ENCODE measurements around the gene ALPL.
A peak's percentile ranks its signal among the peaks of the same experiment; 100 is the strongest.
"Not testable (repeated sequence)": the region's sequence is repeated elsewhere in the genome, so short reads cannot be mapped to it uniquely, and the experiment has no call there.

The ALPL gene

GRCh38 chr1:21509351-21510112 is at the start of gene ALPL:
ALPL (plus strand) TSS chr1:21509423; CDS start chr1:21554082, 44,659 bp downstream.
- no peak for DNase-seq

DNA sequence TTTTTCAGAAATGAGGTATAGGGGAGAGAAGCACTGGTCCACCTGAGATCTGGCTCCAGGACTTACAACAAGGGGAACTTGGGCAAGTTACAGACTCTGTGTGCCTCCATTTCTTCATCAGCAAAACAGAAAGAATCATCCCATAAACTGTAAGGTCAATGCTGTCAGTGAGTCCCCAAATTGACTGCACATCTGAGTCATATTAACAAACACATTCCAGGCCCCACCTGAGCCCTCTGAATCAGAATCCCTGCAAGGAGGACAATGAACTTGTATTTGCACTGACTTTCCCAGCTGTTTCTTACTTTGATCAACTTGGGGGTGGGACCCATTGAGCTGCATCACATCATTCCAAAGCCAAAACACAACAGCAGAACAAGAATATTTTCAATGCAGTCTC is 44.1 kb upstream of the ALPL start:
- not testable (repeated sequence) for DNase-seq

- DNase-seq: not testable (repeated sequence)
Measured at GRCh38 chr1:21467946-21468345, 41.3 kb upstream of the ALPL start.

GRCh38 chr1:21468599-21468998 is 40.6 kb upstream of the ALPL start:
- no peak for DNase-seq

GRCh38 chr1:21469581-21469980 is 39.6 kb upstream of the ALPL start:
- DNase-seq: no peak

- DNase-seq: no peak
Measured at GRCh38 chr1:21472861-21473260, 36.4 kb upstream of the ALPL start.

- no peak for DNase-seq
Measured at GRCh38 chr1:21478356-21478755, 30.9 kb upstream of the ALPL start.

DNA sequence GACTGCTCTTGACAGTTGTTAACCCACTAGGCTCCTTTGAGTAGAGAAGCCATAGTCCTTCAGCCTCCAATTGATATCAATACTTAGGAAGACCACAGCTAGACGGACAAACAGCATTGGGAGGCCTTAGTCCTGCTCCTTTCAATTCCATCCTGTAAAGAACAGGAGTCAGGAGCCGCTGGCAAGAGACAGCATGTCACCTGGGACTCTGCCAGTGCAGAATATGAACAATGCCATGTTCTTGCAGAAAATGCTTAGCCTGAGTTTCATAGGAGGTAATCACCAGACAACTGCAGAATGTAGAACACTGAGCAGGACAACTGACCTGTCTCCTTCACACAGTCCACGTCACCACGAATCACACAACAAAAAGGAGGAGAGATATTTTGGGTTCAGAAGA is 25.3 kb upstream of the ALPL start:
- not testable (repeated sequence) for DNase-seq

- no peak for DNase-seq
Measured at GRCh38 chr1:21489146-21489545, 20.1 kb upstream of the ALPL start.

DNA sequence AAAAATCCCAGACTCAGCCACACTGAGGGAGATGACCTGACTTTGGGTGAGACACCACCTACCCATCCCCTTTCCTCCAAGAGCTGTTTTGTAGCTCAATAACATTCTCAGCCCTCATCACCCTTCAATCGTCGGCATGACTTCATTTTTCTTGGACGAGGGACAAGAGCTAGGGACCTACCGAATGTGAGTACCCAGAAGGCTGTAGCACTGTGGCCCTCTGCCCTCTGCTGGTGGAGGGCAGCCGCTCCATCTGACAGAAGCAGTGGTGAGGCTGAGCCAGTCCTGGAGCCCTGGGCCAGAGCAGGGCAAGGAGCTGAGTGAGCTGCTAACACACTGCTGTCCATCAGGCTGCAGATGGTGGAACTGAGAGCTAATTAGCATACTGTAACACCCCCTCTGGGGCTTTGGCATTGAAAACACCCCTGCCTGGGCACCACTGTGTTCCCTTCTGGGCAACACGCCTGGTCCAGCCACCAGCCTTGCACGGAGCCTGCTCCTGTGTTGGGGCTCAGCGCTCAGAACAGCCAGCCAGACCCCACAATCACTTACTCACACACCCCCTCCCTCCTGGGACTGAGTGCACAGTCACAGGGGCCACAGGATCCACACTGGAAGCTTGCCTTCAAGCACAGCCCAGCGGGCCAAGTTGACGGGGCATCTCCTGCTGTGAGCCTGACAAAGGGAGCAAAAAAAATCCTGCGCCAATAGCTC is 18.3 kb upstream of the ALPL start:
- DNase-seq: no peak

DNA sequence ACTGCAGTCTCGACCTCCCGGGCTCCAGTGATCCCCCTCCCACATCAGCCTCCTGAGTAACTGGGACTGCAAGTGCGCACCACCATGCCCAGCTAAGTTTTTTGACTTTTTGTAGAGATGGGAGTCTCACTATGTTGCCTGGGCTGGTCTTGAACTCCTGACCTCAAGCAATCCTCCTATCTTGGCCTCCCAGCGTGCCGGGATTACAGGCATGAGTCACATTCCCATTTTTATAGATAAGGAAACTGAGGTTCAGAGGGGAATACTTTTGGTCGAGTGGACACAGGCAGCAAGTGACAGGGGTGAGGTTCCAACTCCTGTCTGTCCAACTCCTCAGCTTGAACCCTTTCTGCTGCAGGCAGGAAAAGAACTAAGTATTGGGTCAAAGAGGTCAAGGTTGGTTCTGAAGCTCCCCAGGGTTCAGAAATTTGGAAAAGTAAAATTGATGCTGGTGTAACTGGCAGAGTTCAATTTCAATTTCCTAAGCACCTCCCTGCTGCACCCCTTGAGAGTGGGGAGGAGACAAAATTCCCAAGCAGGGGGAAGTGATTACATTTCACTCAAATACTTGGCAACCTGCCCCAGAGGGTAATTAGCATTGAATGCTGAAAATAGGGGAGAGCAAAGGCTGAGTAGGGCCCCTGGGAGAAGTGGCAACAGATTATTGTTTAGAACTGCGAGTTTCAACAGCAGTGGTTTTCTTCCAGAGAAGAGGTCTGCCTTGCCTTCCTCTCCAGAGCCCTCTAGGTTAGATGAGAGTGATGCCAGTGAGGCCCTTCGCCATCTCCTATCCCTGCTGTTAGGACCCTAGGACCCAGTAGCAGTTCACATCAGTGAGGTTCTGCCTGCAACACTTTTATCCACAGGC is 17.5 kb upstream of the ALPL start:
- no peak for DNase-seq

DNA sequence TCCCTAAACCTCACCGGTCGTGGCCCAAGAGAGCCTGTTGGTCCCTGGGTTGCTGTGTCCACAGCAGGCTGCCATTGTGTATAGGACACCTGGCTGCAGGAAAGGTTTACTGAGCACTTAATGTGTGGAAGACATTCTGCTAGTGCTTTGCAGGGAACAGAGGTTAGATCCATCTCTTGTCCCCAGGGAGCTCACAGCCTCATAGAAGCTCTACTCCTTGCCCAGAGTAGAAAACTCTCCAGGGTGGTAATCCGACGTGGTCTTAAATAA is 16.9 kb upstream of the ALPL start:
- DNase-seq: no peak

- DNase-seq: no peak
Measured at GRCh38 chr1:21494196-21494595, 15.0 kb upstream of the ALPL start.

GRCh38 chr1:21495225-21495820 is 13.9 kb upstream of the ALPL start:
- DNase-seq: no peak

DNA sequence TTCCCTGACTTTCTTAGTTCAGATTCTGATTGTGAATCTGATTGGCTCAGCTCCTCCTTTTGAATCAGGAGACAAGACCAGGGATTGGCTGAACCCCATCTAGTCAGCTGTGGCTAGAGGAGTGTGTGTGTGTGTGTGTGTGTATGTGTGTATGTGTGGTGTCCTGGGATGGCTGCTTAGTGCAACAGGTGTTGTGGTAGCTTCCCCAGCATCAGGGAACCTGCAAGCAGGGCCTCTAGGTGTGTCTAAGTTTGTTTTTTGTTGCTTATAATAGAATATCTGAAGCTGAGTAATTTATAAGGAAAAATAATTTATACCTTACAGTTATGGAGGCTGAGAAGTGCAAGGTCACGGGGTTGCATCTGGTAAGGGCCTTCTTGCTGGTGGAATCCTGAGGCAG is 13.2 kb upstream of the ALPL start:
- DNase-seq: no peak

DNA sequence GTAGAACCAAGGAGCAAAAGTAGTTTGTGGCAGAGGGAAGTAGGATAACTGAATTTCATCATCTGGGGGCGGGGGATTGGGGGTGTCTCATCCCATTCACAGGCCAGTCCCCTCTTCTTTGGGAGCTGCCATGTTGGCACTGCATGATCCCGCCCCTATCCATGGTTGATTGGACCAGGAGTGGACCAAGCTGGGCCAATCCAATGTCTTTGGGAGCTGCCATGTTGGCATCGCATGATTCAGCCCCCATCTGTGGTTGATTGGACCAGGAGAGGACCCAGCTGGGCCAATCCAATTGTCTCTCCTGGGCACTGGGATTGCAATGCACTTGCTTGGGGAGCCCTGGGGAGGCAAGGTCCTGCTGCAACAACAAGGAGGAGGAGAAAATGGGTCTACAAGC is 12.3 kb upstream of the ALPL start:
- no peak for DNase-seq

DNA sequence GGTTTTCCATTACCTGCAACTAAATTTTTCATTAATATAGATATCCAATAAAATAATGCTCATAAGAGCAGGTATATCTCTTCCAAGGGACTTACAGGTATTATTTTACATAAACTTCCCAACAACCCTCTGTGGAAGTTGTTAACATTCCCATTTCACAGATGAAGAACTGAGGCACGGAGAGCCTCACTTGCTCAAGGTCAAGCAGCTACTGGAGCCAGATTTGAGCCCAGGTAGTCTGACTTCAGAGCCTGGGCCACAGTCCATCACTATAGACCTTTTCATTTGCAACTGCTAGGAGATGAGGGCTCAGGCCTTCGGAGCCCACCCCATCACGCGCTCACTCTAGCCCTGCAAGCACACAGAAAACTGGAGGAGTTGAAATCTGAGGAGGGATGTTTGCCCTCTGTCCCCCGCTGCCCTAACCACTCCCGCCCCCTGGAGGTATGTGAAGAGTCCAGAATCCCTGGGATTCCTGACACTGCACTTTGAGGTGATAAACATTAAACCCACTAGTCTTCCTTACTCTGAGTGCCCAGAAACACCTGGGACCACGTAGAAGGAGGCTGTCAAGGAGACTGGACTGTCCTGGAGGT is 11.7 kb upstream of the ALPL start:
- DNase-seq: no peak

- no peak for DNase-seq
Measured at GRCh38 chr1:21499283-21499950, 9.8 kb upstream of the ALPL start.

DNA sequence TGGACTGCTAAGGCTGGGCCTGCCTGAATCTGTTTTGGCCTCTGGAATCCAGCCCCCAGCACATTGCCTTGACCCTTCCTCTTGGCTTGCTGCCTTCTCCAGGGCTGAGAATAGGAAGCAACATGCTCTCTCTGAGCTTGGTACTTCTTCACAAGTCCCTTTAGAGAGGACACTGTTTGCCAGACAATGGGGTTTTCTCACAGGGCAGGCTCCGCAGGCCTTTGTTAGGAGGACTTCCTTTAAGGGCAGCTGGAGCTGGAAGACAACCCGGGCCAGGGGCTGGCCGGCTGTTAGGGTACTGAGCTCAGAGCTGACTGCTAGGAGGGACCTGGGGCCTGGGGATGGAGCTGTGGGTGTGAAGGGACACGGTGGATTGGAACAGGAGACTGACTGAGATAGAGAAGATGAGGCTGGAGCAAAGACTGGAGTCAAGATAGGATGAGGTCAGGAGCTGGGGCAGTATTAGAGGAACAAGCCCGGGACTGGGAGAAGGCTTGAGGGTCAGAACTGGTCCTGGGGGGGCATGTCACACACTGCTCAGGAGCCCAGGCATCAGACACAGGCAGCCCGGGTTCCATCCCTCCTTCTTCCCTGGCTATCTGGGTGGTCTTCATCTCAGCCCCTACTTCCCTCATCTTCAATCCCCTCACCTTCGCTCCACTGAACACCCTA is 5.4 kb upstream of the ALPL start:
- peak; percentile 15 for DNase-seq

GRCh38 chr1:21506804-21507203 is 2.4 kb upstream of the ALPL start:
- DNase-seq: no peak

GRCh38 chr1:21507511-21508270 is 1.5 kb upstream of the ALPL start:
- no peak for DNase-seq
